Neural progenitor cell (in vitro differentiated cells): ENCODE data around the gene TRAF4. TPM values are rescaled to one million over a fixed set of nuclear protein-coding genes. Genes with fewer than 3 reads are reported as not detected.
A peak's percentile ranks its signal among the peaks of the same experiment; 100 is the strongest.

Experiments
- DNase-seq: peaks from one replicate; pipeline ENCODE4 v3.0.0-alpha.2; 2016; ENCODE audit warnings: low spot score
- H2AFZ ChIP-seq: fragments of 200-600 bp; sonication (generic); replicated peaks from 2 replicates; pipeline ENCODE4 v1.6.1; 2016; ENCODE audit warnings: antibody characterized with exemption
- H3F3A ChIP-seq: fragments of 200-600 bp; sonication (generic); 2 replicates; pipeline ENCODE4 v1.6.1; 2016; ENCODE audit warnings: antibody characterized with exemption, low read depth
- H3K27ac ChIP-seq: fragments of 200-600 bp; sonication (generic); 2 replicates; pipeline ENCODE4 v1.5.1; 2016; ENCODE audit warnings: mild to moderate bottlenecking
- H3K27me3 ChIP-seq: fragments of 200-600 bp; sonication (generic); 2 replicates; pipeline ENCODE4 v1.6.1; 2016; ENCODE audit warnings: mild to moderate bottlenecking, moderate library complexity
- H3K36me3 ChIP-seq: fragments of 200-600 bp; sonication (generic); 2 replicates; pipeline ENCODE4 v1.5.1; 2016
- H3K4me1 ChIP-seq: fragments of 200-600 bp; sonication (generic); 2 replicates; pipeline ENCODE4 v1.6.1; 2016; ENCODE audit warnings: mixed run types
- H3K4me2 ChIP-seq: fragments of 200-600 bp; sonication (generic); 2 replicates; pipeline ENCODE4 v1.6.1; 2016
- H3K4me3 ChIP-seq: fragments of 200-600 bp; sonication (generic); 2 replicates; pipeline ENCODE4 v1.5.1; 2016
- H3K79me2 ChIP-seq: fragments of 200-600 bp; sonication (generic); 2 replicates; pipeline ENCODE4 v1.6.1; 2016; ENCODE audit warnings: low read depth
- H3K9ac ChIP-seq: fragments of 200-600 bp; sonication (generic); 2 replicates; pipeline ENCODE4 v1.6.1; 2016
- H3K9me3 ChIP-seq: fragments of 200-600 bp; sonication (generic); 2 replicates; pipeline ENCODE4 v1.5.1; 2016; ENCODE audit warnings: low read depth
- H4K20me1 ChIP-seq: fragments of 200-600 bp; sonication (generic); 2 replicates; pipeline ENCODE4 v1.6.1; 2016; ENCODE audit warnings: low read depth
- H3K27ac Mint-ChIP-seq: 3 replicates; pipeline ENCODE4 v1.8.0; 2021; ENCODE audit warnings: mixed read lengths
- H3K27me3 Mint-ChIP-seq: 2 replicates; pipeline ENCODE4 v1.8.0; 2022; ENCODE audit warnings: low read depth, mild to moderate bottlenecking, inconsistent platforms, moderate library complexity, mixed read lengths; ENCODE audit not compliant: insufficient read depth
- H3K36me3 Mint-ChIP-seq: 3 replicates; pipeline ENCODE4 v1.8.0; 2021; ENCODE audit warnings: mixed read lengths
- H3K4me1 Mint-ChIP-seq: 3 replicates; pipeline ENCODE4 v1.8.0; 2021; ENCODE audit warnings: mixed read lengths
- H3K4me3 Mint-ChIP-seq: 3 replicates; pipeline ENCODE4 v1.8.0; 2021; ENCODE audit warnings: mild to moderate bottlenecking, moderate library complexity, mixed read lengths
- H3K9me3 Mint-ChIP-seq: 3 replicates; pipeline ENCODE4 v1.8.0; 2020; ENCODE audit warnings: mixed read lengths
- CTCF ChIP-seq: fragments of 200-600 bp; sonication (generic); IDR thresholded peaks from 2 replicates; pipeline ENCODE4 v1.5.1; 2017; ENCODE audit warnings: antibody characterized with exemption, mild to moderate bottlenecking
- EZH2 ChIP-seq: fragments of 200-600 bp; sonication (generic); IDR thresholded peaks from 2 replicates; pipeline ENCODE4 v1.6.1; 2017; ENCODE audit warnings: antibody characterized with exemption, mild to moderate bottlenecking, moderate library complexity
- EZH2phosphoT487 ChIP-seq: fragments of 200-600 bp; sonication (generic); IDR thresholded peaks from 2 replicates; pipeline ENCODE4 v1.6.1; 2017; ENCODE audit warnings: antibody characterized with exemption
- total RNA-seq: library from RNA; depleted of rRNA; stranded (reverse); fragments of >200 nt; gene quantifications from 2 replicates; pipeline ENCODE4 v1.2.3, GENCODE V29; 2015; ENCODE audit warnings: low replicate concordance

TRAF4 gene
- total RNA-seq, 1 donor from 2014 or later, result 32.2 TPM

- peaks cover 7% of the 10 kb centered on the region for H3K36me3 ChIP-seq
- H3K27ac ChIP-seq, result peak overlapping the region; percentile 100
- H4K20me1 ChIP-seq, result peaks cover 64% of the 10 kb centered on the region
- H3K79me2 ChIP-seq, result peaks cover 48% of the 10 kb centered on the region
- H2AFZ ChIP-seq, result no peak overlapping the region
- H3K9me3 Mint-ChIP-seq, result no peaks in the 10 kb centered on the region
- H3K27ac Mint-ChIP-seq, result peak overlapping the region; percentile 53
- peak overlapping the region; percentile 78 for H3K4me3 ChIP-seq
- DNase-seq, result no peak
- peaks cover 4% of the 10 kb centered on the region for H3K36me3 Mint-ChIP-seq
- H3F3A ChIP-seq, result peaks cover 77% of the 10 kb centered on the region
- H3K9ac ChIP-seq, result no peak overlapping the region
- no peaks in the 10 kb centered on the region for H3K27me3 ChIP-seq
- H3K4me1 Mint-ChIP-seq, result peaks cover 31% of the 10 kb centered on the region
- H3K4me1 ChIP-seq, result peaks cover 16% of the 10 kb centered on the region
- H3K27me3 Mint-ChIP-seq, result peaks cover 4% of the 10 kb centered on the region
- peak overlapping the region; percentile 88 for H3K4me2 ChIP-seq
- no peak for TF ChIP-seq CTCF
- no peak for TF ChIP-seq EZH2phosphoT487
- TF ChIP-seq EZH2, result no peak
- H3K4me3 Mint-ChIP-seq, result peak overlapping the region; percentile 91
- no peaks in the 10 kb centered on the region for H3K9me3 ChIP-seq
Observed at GRCh38 chr17:28745786-28746411, 2.1 kb downstream of the TRAF4 start.

DNA sequence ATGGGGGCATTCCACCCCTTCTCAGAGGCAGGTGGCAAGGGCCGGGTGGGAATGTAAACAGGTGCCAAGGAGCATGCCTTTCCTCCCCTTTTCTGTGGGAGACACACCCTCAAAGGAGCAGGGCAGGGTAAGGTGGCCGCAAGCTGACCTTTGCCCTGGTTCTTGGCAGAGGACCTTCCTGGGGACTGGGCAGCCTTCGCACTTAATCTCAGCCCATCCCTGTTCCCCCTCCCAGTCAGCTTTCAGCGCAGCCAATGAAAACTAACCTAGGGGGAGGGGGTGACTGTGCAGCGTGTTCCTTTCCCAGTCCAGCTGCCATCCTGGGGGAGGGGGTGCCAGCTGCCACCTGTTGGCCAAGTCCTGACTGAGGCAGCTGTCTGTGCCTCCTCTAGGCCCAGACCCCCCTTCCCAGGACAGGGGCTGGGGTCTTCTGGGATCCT is 2.8 kb downstream of the TRAF4 start:
- Histone ChIP-seq H3F3A (peaks cover 82% of the 10 kb centered on the region), H3K4me2 (peak overlapping the region; percentile 88), H3K79me2 (peaks cover 55% of the 10 kb centered on the region), H3K36me3 (peaks cover 7% of the 10 kb centered on the region), H3K27ac (peak overlapping the region; percentile 41), H3K4me3 (peak overlapping the region; percentile 78), H2AFZ (no peak overlapping the region), H3K9me3 (no peaks in the 10 kb centered on the region), H3K27me3 (no peaks in the 10 kb centered on the region), H3K4me1 (peaks cover 16% of the 10 kb centered on the region), H4K20me1 (peaks cover 67% of the 10 kb centered on the region), H3K9ac (no peak overlapping the region)
- peak overlapping the region; percentile 91 for H3K4me3 Mint-ChIP-seq
- TF ChIP-seq CTCF (no peak), EZH2phosphoT487 (no peak), EZH2 (no peak)
- H3K9me3 Mint-ChIP-seq, result no peaks in the 10 kb centered on the region
- H3K27me3 Mint-ChIP-seq, result peaks cover 4% of the 10 kb centered on the region
- peaks cover 4% of the 10 kb centered on the region for H3K36me3 Mint-ChIP-seq
- peaks cover 31% of the 10 kb centered on the region for H3K4me1 Mint-ChIP-seq
- DNase-seq, result peak; percentile 63
- peak overlapping the region; percentile 89 for H3K27ac Mint-ChIP-seq

DNA sequence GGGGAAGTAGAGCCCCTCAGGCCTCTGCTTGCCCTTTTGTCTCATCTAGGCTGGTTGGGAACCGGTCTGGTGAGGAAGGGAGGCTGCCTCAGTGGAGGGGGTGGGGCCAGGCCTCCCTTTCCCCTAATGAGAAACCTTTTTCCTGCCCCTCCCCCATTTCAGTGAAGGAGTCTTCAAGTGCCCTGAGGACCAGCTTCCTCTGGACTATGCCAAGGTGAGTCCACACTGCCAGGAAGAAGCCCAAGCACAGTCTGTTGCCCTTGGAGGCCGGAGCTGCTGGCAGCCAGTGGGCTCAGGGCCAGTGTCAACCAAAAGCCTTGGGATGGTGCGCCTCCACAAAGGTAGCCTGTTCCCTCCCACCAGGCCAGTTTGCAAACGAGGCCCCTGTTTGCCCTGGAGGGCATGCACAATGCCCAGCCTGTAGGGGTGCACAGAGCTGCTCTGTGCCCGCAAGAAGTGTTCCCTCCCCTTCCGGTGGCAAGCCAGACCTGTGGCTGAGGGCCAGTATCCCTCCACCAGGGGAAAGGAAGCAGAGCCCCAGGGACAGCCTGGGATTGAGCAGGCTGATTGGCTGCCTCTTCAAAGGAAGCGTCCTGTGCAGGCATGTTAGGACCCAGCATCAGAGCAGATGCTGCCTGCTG is 3.4 kb downstream of the TRAF4 start:
- Histone ChIP-seq H3K9me3 (no peaks in the 10 kb centered on the region), H3K4me2 (peak overlapping the region; percentile 88), H4K20me1 (peaks cover 68% of the 10 kb centered on the region), H3K9ac (no peak overlapping the region), H3K79me2 (peaks cover 57% of the 10 kb centered on the region), H3K4me3 (peak overlapping the region; percentile 78), H3K27me3 (no peaks in the 10 kb centered on the region), H3K4me1 (peaks cover 16% of the 10 kb centered on the region), H3F3A (peaks cover 88% of the 10 kb centered on the region), H3K27ac (peak overlapping the region; percentile 41), H2AFZ (no peak overlapping the region), H3K36me3 (peaks cover 7% of the 10 kb centered on the region)
- Mint-ChIP-seq H3K4me1 (peaks cover 31% of the 10 kb centered on the region), H3K36me3 (peaks cover 4% of the 10 kb centered on the region), H3K27me3 (peaks cover 4% of the 10 kb centered on the region), H3K4me3 (no peak overlapping the region), H3K9me3 (no peaks in the 10 kb centered on the region), H3K27ac (no peak overlapping the region)
- TF ChIP-seq EZH2, result no peak
- TF ChIP-seq CTCF, result no peak
- TF ChIP-seq EZH2phosphoT487, result no peak
- DNase-seq, result no peak
